Smooth muscle cell of the brain vasculature (primary cell): Measurements from ENCODE around the gene NAPB.

Experiments
- DNase-seq: peaks from one replicate; pipeline ENCODE4 v3.0.0-alpha.2; 2012; ENCODE audit warnings: low read depth, low spot score

The NAPB gene

DNA sequence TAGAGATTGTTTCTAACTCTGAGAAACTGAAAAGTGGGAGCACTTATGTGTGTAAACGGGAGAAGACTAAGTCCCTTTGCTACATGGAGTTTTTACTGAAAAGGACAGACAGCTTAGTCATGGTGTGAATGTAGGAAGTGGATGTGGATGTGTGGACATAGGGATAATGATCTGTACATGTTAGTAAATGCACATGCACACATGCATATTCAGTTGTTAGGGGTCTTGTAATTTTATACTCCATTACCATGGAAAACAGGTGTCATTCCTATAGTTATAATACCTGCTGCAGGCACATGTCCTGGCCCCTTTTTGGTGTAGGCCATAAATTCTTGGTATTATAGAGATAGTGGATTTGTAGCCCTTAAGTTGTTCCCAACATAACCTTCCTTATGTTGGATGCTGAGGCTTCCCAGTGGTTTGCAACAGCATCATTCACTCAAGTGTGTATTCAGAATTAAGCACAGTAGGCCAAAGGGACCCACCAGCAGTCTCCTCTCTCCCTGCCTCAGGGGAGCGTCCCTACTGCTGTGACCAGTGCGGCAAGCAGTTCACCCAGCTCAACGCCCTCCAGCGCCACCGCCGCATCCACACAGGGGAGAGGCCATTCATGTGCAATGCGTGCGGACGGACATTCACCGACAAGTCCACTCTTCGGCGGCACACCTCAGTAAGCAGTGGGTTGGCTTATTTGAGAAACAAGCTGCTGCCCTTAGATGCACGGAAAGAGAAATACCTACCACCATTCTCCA, 52.0 kb downstream of the NAPB start:
- DNase-seq = no peak

DNA sequence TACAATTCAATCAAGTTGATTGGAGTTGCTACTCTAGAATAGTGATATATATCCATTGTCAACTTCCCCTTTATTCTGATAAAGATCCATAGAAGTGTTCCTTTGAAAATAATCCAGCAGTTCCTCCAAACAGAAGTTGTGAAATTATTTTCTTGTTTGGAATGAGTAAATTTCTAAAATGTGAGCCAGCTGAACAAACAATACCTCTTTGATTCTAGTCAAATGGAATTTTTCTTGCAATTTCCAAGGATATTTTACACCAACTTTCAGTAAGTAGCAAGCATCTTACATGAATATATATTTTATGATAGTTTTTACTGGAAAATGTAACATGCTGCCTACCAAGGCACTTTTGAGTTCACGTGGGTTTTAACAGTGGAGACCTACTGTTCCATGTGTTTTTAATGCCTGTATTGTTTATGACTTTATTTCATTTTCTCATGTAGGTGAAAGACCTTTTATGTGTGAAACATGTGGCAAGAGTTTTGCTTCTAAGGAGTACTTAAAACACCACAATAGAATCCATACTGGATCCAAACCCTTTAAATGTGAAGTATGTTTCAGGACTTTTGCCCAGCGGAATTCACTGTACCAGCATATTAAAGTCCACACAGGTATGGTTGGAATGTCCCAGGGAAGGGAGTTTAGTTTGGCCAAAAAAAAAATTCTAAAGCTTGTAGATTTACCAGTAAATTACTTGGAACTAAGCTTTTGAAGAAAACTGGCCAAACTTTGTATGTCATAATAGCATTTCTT, 52.8 kb downstream of the NAPB start:
- no peak for DNase-seq

DNA sequence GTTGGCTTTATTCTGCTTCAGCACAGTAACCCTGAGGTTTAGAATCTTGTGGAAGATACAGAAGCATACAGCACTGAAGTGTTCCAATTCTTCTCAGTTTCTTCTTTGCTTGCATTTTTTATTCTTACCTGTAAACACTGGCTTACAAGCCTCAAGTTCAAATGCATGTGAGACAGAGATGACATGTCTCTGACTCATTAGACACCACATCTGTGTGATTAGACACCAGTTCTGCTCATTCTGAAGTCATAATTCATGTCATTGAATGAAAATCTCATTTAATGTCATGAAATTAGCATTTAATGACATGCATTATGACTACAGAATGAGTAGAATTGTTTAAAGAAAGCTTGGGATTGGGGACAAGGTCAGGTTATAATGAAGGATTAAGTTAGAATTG, 53.5 kb downstream of the NAPB start:
- DNase-seq = no peak

DNA sequence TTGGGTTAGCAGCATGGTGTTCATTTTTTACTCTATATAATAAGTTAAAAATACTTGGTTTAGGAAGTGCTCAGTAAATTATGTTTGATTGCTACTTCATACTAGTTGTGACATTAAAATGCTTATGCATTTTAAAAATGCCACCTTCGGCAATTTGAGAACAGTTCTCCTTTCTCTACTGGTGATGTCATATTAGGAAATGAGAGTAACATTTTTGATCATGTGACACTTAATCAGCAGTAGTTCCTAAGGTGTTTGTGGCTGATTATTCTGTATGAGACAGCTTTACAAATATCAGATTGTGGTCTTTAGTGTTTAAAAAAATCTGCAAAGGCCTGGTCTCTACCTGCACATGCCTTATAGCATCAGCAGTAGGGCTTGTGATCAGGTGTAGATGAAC, 54.9 kb downstream of the NAPB start:
- DNase-seq = no peak

DNA sequence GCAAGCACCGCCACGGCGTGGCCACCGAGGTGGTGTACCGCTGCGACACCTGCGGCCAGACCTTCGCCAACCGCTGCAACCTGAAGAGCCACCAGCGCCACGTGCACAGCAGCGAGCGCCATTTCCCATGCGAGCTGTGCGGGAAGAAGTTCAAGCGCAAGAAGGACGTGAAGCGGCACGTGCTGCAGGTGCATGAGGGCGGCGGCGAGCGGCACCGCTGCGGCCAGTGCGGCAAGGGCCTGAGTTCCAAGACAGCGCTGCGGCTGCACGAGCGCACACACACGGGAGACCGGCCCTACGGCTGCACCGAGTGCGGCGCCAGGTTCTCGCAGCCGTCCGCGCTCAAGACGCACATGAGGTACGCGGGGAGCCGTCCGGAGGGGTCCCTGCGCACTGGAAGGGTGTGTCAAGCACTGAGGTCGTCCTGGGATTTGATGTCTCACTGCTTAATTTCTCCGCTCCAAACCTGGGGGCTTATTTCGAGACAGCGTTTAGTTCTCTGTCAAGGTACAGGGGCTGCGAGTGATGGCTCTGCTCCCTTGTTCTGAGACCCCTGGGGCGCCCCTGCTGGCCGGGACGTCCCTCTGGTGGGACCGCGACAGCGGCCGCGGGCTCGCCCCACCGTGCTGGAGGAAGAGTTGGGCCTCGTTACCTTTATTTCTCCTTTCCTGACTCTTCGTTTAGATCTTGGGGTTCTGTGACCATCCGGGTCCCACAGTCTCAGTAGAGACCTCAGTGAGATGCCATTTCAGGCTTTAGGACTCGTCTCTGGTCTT, 55.7 kb downstream of the NAPB start:
- DNase-seq = no peak

DNA sequence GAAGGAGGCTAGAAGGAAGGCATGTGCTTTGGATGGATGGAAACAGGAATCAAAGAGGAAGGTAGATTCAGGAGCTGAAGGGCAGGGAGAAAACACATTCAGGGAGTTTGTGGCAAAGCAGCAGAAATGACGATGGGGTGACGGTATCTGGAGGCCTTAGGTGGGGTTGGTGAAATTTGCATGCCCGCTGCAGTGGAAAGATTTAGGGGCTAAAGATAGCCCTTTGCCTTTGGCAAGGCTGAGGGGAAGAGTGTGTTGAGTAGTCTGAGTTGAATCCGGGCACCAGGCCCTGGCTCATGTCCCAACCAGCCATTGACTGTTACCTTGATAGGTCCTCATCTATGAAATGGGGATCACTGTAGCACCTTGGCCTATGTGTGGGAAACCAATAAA, 58.0 kb downstream of the NAPB start:
- no peak for DNase-seq

DNA sequence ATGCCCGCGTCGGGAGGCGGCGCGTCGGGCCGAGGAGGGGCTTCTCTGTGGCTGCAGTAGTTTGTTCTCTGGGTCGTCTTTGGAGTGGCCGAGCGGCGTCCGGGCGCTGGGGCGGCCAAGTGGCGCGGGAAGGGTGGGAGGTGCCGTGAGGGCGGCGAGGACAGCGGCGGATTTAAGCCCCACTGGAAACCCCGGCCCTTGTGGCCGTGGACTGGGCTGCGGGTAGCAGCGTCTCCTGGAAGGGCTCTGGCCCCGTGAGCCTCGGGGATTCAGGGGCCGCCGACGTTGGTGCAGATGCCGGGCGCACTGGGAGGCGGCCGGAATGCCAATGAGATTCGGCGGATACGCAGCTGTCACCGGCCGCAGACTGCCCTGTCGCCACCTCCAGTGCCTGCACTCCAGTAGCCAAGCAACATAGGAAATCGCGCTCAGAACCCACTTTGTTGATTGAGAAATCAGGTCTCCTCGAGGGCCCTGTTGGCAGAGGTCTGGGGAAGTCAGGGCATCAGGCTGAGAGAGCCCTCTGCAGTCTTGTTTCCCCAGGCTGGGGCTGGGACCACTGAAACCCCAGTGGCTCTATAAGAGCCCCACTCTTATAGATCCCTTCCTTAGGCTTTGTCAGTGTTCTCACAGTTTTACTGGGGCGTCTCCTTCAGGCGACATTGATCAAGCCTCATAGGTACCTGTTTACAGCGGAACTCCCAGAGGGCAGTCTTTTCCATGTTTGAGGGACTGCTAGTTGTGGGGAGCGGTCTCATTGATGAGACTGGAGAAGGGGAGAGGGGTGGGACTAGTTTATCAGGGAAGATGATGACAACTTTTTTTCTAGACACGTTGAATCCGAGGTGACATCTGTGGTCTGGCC, 58.7 kb downstream of the NAPB start:
- no peak for DNase-seq

DNA sequence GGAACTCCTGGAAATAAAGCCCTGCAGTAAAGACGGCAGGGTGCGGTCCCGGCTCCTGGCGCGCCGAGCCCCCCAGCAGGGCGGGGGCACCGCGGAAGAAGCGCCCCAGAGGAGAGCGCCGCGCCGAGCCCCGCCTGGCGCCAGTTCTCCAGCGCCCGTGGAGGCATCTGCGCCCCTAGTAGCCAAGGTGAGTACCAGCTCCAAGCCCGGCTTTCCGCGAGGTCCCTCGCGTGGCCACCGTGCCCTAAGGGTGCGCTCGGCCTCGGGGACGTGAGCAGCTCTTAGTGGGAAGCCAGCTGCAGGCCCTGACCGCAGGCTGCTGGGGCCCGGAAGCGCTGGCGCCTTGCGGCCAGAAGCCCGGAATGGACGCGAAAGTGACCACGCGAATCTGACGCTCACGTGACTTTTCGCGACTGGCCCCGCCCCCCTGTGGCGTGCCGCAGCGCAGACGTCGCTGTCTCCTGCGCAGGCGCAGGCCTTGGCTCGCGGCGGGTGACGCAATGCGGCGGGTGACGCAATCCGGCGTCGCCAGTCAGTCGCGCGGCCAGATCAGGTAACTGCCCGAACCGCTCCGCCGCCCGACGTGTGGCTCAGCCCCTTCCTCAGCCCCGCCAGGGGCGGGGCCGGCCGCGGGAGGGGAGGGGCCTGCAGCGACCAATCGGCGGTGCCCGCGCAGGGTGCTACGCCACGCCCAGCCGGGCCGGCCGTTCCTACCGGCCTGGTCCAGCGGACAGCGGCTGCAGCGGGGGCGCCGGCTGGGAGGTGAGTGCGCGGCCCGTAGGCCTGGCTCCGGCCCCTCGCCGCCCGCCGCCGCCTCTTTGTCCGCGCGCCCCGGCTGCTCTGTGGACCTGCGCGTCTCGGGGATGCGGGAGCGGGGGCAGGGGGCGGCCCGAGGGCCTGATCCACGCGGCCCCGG, 59.6 kb downstream of the NAPB start, which contains the start of gene GZF1:
GZF1 (plus strand) TSS at position 707 of the 916 bp plus-strand sequence. CDS start 2,202 bp downstream, outside the sequence.
- DNase-seq = peak; percentile 95

DNA sequence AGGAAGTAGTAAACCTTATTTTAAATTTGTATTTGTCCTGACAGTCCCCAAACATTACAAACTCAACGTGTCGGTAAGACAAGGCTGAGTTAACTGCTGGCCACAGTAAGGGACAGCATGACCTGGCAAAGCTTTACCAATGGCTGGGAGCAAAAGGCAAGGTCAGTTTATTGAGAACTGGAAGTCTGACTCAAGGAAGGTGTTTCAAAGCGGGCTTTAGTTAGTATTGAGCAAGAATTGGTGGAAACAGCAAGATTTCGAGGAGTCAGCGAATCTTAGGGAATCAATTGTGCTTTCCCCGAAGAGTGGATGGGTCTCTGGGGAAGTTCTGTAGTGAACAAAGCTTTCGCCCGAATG, 60.2 kb downstream of the NAPB start:
- no peak for DNase-seq

DNA sequence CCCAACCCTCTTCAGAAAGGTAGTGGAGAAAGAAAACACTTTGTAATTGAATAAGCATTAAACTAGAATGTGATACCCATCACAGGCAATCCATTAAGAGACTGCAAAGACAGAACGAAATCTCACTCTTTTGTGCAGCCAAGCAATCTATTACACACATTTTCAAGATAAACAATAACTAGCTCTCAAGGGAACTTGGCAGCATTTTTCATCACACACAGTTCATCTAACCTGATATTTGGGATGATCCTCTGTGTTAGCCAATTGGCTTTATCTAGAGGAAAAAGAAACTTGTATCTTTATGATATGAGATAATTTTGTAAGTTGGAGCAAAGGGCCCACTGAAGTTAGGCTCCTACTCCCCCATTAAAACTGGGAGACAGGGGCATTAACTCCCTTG, 60.8 kb downstream of the NAPB start:
- no peak for DNase-seq

DNA sequence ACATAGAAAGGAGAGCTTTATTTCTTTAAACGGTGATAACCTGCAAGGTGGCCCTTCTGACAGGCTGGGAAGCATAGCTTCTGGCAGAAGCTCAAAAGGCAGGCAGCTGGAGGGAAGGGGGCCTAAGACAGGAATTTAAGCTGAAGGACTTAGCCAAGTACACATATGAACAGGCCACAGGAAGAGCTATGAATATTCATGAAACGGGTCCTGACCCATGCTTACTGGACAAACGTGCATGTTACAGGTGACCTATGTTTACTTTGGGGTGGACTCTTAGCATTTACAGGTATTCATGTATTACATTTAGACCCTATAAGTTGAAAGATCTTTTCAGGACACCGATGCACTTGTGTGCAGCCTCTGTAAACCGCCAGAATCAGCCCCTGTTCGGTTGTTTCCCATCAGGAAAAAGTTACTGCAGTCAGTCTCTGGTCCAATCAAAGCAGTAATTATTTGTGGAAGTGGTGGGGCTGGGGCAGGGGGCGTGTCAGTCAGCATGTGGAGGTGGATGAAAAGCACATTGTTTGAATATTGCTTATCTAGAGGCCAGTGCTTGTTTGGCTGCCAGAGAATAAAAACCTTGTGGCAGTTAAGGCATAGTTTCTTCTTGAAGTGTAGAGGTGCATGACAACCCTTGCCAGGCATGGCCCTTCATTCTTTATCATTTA, 62.2 kb downstream of the NAPB start:
- DNase-seq = no peak

DNA sequence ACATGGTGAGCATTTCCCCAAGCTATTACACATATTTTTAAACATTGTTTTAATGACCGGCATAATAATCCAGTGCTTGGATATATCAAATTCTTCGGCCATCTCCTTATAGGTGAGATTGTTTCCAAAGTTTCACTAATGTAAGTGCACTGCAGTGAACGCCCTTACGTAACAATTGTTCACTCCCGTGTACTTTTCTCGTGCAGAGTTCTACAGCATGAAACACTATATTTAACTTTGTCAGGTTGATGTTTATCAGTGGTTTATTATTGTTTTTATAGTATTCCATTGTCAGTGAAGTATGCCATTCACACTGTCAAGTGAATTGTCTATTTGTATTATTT, 62.8 kb downstream of the NAPB start:
- DNase-seq = no peak

DNA sequence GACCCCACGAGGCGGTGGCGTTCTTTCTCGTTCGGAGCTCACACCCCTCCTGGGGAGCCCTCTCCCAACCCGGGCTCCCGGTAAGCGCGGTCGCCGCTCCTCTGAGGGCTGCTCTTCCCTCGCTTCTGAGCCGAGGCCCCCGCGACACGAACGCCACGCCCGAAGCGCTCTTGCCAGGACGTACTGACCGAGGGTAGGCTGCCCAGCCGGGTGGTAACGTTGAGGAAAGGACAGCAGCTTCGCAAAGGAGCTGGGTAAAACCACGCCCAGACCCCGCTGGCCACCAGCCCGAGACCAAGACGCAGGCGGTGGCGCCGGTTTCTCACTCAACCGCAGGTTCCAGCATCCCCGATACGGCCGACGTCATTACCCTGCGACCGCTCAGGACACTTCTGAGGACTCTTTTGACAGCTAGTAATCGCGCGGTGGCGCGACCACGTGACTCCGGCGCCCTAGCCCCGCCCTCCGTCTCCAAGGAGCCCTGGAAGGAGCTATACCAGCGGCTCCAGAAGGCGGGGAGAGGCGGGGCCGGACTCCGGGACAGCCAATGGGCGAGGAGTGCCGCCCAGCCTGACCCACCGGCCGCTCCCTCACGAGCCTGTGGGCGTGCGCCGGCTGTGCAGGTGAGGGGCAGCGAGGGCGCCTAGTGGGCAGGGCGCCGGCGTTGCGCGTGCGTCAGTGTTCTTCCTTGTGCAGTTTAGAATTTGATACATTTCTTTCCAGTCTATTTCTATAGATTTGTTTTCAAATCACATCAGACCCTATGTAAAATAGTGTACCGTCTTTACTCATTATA, 63.3 kb downstream of the NAPB start:
- DNase-seq = peak; percentile 99

DNA sequence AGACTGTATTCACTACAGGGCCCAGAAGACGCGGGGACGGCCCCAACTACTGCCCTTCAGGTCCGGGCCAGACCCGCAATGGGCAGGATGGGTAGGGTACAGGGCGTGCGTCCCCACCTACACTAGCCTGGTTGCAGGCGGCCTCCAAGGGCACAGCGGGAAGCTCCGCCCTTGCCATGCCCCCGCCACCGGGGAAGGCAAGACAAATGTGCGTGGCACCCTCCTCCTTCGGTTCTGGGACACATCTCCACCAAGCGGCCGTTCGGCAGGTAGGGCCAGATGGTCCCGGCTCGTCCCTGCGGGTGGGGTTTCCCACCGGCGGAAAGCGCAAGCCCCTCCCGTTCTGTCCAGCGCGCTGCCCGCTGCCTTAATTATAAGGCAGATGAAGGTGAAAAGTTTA, 65.1 kb downstream of the NAPB start:
- DNase-seq = no peak

DNA sequence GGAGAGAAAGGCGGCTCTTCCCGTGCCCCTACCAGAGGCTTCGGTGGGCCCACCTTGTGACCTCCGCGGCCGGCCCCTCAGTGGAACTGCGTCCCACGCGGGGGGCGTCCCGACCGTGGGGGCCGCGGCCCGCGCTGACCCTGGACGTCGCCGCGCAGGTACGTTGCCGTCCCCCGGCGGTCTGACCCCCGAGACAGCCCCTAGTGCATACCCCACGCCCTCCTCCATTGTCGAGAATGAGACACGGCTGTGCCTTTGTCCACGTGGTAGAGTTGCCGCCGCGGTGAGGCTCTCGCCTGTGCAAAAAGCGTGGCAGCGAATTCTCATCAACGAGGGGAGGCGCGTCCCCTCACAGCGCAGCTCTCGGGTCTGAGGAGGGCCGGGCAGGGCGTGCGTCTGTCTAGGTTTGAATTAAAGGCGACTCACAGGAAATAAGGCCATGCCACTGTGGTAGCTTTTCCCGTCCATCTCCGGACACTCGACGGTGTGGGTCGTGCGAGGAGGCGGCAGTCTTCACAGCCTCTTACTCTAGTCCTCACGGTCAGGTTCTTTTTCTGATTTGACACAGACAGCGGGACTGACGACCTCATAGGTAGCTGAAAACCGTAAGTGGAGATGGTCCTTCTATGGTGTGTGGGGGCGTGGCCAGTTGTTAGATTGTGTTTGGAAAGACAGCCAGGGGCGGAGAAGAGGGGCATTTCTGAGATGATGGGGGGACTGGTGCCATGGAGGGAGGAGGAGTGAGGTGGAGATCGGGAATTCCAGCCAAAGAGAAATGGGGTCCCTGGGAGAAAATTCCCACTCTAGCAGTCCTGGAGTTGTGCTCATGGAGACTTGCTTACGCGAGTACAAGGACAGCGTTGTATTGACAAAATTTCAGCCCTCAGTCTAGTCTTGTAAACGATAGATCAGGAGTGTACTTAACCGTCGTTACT, 70.1 kb downstream of the NAPB start:
- DNase-seq = no peak

DNA sequence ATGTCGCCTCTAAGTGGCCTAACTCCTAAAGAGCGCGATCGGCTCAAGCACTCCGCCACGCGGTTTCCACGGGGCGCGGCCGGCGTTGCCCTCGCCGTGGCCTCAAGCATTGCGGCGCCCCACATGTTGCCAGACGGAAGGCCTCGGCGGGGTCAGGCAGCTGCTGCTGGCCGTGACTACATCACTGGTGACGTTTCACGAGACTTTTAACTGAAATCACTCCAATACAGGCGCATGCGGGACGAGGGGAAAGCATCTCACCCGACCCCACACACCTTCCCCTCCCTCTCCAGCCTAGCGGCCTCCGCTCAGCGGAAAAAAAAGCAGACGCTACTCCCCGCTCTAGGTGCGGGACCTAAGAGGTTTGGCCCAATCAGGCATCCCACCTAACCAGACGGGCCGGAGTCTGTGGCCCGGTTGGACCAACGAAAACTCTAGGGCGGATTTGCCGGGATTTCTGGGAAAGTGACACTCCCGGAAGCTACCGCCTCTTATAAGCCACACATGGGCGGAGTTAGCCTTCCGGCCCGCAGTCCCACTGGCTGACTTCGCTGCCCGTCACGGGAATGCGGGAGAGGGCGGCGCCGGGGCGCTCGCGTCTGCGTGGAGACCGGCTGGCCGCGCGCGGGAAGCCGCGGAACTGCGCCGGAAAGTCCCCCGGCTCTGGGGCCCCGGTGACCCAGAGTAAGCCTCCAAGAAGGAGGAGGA, 70.9 kb downstream of the NAPB start, which contains the start of gene NXT1:
NXT1 (plus strand) TSS at position 596 of the 708 bp plus-strand sequence. CDS start 3,251 bp downstream, outside the sequence.
- peak; percentile 96 for DNase-seq
